Omental fat pad (tissue), 4 donors: ENCODE results near the gene PYM1. TPM values are rescaled to one million over a fixed set of nuclear protein-coding genes. Genes with fewer than 3 reads are reported as not detected.

Experiments used
- ATAC-seq: fragments of 150-250 bp; one replicate; pipeline ENCODE4 v1.9.1; 2016; ENCODE audit warnings: mild to moderate bottlenecking, moderate library complexity; ENCODE audit not compliant: low FRiP score
- DNase-seq: peaks from one replicate; pipeline ENCODE4 v3.0.0-alpha.2; 2019; ENCODE audit warnings: low spot score
- total RNA-seq, 4 donors: library from RNA; depleted of rRNA; stranded (reverse); fragments of >200 nt; gene quantifications; one replicate each; pipeline ENCODE4 v1.1.0, GENCODE V29; 2016
- TF ChIP-seq, protein P1 (sequence below), 3 donors: fragments of 450-650 bp; IDR thresholded peaks; one replicate each; pipeline ENCODE4 v1.5.1; 2016 to 2017; ENCODE audit warnings: antibody characterized with exemption in 3 of 3, mild to moderate bottlenecking in 3 of 3, moderate library complexity in 2 of 3

PYM1 gene
- total RNA-seq: 10 to 100 TPM; 28.2 to 37.6 (median 29.8) TPM

DNA sequence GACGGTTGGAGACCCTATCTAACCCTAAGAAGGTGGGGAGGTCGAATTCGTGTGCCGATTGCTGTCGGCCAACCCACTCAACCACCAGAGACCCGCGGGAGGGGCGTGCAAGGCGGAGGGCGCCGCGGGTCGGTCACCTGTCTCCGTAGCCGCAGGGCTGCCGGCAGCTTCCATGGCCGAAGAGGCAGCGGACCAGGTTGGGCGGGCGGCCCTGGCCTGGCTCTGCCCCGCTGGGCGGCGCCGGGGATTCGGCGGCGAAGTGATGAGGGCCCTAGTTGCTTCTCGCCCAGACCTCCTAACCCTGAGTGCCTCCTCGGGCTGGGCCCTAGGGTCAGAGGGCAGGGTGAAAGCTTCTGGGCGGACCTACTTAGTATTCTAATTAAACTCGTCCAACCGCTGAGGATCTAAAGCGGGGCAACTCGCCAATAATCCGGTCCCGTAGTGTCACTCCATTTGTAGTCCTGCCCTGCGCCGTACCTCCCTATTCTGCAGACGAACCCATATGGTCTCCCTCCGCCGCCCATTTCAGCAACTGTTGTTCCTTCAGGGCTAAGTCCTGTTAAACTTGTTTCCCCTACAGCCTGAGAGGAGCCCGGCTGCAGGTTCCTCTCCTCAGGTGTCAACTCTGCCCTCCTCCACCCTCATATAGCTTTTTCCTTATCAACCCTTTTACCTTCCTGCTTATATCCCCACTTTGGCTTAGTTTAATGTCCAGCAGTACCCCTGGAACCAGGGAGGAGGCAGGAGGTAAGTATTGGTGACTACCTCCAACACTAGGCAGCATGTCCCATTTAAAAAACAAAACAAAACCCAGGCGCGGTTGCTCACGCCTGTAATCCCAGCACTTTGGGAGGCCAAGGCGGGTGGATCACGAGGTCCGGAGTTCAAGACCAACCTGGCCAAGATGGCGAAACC is at the start of gene PYM1:
PYM1 (minus strand) TSS at position 307 of the 915 bp plus-strand sequence; CDS start at position 174, 133 bp downstream.
- TF ChIP-seq, protein P1, sequence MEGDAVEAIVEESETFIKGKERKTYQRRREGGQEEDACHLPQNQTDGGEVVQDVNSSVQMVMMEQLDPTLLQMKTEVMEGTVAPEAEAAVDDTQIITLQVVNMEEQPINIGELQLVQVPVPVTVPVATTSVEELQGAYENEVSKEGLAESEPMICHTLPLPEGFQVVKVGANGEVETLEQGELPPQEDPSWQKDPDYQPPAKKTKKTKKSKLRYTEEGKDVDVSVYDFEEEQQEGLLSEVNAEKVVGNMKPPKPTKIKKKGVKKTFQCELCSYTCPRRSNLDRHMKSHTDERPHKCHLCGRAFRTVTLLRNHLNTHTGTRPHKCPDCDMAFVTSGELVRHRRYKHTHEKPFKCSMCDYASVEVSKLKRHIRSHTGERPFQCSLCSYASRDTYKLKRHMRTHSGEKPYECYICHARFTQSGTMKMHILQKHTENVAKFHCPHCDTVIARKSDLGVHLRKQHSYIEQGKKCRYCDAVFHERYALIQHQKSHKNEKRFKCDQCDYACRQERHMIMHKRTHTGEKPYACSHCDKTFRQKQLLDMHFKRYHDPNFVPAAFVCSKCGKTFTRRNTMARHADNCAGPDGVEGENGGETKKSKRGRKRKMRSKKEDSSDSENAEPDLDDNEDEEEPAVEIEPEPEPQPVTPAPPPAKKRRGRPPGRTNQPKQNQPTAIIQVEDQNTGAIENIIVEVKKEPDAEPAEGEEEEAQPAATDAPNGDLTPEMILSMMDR (IDR thresholded peaks at IDR 0.05): no peak
- DNase-seq (peak; percentile 55), ATAC-seq (peak; percentile 57)

DNA sequence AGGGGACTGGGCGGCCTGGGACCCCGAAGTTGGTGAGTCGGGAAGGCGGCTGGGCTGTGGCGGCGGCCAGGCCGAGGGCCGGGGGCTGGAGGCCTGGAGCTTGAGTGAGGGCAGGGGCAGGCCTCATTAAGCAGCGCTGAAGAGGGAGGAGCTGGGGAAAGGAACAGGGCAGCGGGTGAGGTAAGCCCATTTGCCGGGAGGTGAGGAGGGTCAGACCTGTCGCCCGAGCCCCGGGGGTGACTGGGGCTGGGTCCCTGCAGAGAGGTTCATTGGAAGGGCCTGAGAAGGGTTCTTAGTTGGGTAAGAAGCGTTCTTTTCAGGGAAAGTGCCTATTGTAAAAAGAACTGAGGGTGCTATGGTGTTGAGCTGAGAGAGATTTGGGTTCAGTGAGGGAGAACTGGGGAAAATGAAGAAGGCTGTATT is 46.6 kb upstream of the PYM1 start:
- TF ChIP-seq, protein P1 (IDR thresholded peaks at IDR 0.05): no peak
- ATAC-seq: peak; percentile 26
- no peak for DNase-seq

DNA sequence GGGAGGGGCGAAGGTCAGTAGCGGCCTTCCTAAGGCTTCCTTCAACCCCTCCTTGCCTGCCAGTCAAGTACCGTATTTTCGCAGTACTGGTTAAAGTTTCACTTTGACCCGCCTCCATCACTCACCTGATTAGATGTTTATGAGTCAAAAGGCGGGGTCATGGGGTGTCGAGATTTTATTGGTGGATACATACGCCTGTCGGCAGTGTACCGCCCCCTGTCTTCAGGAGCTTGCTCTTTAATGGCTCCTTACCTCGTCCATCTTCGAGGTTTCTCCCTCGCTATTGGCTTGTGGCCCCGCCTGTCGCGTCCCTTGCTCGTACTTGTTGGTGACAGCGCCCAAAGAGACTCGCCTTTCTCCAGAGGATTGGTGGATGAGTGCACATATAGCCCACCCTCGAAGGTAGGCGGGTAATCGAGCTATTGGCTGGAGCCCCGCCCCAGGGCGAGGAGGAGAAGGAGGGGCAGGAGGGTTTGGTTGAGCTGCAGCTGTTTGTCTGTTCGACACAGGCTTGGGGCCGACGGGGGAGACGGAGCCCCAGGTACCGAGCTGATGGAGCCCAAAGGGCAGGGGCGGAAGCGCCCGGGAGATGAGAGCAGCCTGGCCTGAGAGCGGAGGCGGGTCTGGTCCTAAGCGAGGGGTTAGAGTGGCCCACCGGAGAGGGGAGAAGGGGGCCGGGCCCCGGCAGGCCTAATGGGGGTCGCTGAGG is 46.1 kb upstream of the PYM1 start, which contains the start of gene RAB5B:
RAB5B (plus strand) TSS at position 480 of the 709 bp plus-strand sequence. CDS start 12,883 bp downstream, outside the sequence.
- DNase-seq (peak; percentile 89), ATAC-seq (peak; percentile 97)
- TF ChIP-seq, protein P1 (IDR thresholded peaks at IDR 0.05): no peak

DNA sequence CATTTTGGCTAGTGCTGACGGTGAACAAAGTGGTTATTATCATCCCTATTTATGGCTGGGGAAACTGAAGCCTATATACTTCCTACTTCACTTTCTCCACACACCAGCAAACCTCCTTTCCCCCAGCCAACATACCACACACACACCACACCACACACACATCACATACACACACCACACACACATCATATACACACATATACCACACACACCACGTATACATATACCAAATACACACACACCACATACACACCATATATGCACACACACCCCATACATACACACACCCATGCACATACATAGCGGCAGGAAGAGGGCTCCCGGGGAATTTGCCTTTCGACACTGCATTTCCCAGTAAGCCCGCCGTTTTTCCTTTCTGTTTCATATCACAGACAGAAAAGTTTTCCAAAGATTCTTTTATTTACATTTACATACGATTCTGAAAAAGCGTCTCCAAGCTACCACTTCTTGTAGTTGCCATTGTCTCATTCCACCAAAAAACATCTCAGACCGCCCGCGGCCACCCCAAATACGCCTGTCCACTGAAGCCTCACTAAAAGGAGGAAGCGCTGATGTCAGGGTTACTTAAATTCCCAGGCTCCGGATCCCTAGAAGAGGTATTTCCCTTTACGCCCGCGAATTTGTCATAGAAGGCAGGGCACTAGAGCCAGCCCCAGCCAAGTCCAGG is 45.4 kb upstream of the PYM1 start:
- DNase-seq (no peak), ATAC-seq (no peak)
- TF ChIP-seq, protein P1 (IDR thresholded peaks at IDR 0.05): no peak

DNA sequence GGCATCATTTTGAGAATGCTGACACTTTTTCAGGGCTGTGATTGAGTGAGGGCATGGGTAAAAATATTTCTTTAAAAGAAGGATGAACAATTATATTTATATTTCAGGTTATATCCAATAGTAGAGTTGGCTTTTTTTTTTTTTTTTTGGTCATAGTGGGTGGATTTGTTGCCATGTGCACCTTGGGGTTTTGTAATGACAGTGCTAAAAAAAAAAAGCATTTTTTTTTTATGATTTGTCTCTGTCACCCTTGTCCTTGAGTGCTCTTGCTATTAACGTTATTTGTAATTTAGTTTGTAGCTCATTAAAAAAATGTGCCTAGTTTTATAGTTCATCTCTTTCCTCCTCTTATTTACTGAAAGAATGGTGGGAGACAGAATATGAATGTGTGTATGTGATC is 44.8 kb upstream of the PYM1 start:
- DNase-seq (no peak), ATAC-seq (no peak)
- TF ChIP-seq, protein P1 (IDR thresholded peaks at IDR 0.05): no peak

DNA sequence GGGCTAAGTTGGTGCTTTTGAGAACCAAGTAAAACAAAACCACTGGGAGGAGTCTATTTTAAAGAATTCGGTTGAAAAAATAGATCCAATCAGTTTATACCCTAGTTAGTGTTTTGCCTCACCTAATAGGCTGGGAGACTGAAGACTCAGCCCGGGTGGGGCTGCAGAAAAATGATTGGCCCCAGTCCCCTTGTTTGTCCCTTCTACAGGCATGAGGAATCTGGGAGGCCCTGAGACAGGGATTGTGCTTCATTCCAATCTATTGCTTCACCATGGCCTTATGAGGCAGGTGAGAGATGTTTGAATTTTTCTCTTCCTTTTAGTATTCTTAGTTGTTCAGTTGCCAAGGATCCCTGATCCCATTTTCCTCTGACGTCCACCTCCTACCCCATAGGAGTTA is 44.3 kb upstream of the PYM1 start:
- TF ChIP-seq, protein P1 (IDR thresholded peaks at IDR 0.05): no peak
- ATAC-seq (no peak), DNase-seq (no peak)
